ENCODE measurements around the gene KRTAP10-2.
"Not testable (repeated sequence)": the region's sequence is repeated elsewhere in the genome, so short reads cannot be mapped to it uniquely, and the experiment has no call there.

The KRTAP10-2 gene, protein sequence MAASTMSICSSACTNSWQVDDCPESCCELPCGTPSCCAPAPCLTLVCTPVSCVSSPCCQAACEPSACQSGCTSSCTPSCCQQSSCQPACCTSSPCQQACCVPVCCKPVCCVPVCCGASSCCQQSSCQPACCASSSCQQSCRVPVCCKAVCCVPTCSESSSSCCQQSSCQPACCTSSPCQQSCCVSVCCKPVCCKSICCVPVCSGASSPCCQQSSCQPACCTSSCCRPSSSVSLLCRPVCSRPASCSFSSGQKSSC

DNA sequence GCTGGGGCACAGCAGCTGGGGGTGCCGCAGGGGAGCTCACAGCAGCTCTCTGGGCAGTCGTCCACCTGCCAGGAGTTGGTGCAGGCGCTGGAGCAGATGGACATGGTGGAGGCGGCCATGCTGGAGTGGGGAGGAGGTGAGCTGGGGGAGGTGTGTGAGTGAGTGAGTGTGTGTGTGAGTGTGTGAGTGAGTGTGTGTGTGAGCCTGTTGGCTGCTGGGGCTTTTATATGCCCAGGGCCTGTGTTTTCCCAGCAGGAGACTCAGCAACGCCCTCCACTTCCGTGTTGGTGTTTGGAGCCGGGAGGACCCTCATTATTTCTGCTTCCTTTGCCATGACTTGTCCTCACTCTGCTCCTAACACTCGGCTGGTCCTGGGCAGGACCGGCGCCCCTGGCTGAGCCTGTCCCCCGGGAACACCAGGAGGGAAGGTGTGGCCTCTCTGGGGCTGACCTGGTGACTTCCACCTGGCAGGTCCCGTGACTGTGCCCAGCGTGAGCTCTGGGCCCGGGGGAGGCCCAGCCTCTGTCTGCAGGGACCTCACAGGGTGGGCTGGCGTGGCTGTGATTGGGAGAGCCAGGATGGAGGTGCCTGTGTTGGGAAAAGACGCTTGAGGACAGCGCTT lies at the start of gene KRTAP10-2:
TSS of gene KRTAP10-2 (minus strand) at position 166 of the 622 bp plus-strand sequence. CDS start at position 119, 47 bp downstream.
- DNase-seq = no peak

DNA sequence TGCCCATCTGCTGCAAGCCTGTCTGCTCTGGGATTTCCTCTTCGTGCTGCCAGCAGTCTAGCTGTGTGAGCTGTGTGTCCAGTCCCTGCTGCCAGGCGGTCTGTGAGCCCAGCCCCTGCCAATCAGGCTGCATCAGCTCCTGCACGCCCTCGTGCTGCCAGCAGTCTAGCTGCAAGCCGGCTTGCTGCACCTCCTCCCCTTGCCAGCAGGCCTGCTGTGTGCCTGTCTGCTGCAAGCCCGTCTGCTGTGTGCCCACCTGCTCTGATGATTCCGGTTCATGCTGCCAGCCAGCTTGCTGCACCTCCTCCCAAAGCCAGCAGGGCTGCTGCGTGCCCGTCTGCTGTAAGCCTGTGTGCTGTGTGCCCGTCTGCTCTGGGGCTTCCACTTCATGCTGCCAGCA lies 49.8 kb upstream of the KRTAP10-2 start:
- DNase-seq = not testable (repeated sequence)

DNA sequence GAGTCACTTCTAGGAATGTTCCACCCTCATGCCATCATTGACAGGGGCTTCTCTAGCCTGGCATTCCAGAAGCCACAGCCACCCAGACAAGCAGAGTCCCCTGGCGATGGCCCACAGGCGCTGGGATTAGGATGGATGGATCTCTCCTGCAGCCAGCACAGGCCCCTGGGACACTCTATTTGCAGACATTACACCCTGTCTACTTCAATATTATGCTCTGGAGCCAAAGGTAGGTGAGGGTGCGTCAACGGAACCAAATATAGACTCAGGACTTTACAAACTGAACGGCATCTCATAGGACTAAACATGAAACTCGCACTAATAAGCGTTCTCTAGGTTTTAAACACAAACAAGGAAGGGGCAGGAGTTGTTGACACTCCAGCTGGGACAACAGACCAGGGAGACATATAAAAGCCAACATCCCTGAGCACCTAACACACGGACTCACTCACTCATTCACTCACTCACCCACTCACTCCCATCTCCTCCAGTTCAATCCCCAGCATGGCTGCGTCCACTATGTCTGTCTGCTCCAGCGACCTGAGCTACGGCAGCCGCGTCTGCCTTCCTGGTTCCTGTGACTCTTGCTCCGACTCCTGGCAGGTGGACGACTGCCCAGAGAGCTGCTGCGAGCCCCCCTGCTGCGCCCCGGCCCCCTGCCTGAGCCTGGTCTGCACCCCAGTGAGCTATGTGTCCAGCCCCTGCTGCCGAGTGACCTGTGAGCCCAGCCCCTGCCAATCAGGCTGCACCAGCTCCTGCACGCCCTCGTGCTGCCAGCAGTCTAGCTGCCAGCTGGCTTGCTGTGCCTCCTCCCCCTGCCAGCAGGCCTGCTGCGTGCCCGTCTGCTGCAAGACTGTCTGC lies 49.0 kb upstream of the KRTAP10-2 start, which contains the start of gene KRTAP10-7:
TSS of gene KRTAP10-7 (plus strand) at position 480 of the 861 bp plus-strand sequence. CDS start at position 505, 25 bp downstream.
- not testable (repeated sequence) for DNase-seq

DNA sequence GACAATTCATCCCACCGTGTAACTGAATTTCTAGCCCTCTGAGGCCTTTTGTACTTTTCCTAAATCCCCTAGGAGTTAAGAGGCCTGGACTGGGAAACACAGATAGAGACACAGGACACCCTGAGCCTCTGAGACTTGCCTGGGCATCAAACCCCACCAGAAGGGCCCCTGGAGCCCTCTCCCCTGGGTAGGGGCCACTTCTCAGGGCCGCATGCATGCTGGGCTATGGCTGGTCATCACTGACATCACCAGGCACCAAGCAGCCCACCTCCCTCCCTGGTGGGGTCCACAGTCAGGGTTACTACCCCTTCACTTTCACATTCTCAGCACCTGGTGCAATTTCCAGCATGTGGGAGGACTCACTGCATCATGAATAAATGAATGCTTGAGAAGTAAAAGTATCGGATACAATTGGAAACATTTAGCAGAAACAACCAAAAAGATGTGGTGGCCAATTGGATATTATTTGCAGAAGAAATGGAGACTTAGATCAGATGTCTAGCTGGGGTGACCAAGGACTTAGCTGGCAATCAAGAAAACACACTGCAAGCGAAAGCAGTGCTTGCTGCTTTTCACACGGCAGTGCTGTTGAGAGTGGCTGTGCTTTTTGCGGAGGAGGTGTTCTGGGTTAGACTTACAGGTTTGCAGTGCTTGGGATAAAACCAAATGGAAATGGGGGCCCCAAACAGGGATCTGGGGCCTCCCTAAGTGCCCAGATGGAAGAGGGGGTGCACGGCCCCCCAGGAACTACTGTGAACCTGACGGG lies 48.1 kb upstream of the KRTAP10-2 start:
- DNase-seq = no peak

DNA sequence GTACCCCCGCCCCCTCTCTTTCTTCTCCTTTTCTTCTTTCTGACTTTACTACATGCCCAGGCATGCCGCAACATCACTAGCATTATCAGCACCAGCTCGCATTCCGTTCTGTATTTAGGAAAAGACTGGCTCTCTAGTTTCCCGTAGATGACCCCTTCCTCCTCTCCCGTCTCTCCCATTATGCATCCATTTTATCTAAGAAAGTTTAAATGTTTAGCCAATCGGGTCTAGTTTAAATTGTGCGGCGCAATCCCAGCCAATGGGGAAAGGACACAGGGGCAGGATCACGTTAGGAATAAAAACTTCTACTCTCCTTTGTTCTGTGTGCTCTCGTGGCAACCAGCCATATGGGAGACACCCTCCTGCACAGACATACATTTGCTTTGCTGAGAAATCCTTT lies 46.8 kb upstream of the KRTAP10-2 start:
- DNase-seq = no peak

DNA sequence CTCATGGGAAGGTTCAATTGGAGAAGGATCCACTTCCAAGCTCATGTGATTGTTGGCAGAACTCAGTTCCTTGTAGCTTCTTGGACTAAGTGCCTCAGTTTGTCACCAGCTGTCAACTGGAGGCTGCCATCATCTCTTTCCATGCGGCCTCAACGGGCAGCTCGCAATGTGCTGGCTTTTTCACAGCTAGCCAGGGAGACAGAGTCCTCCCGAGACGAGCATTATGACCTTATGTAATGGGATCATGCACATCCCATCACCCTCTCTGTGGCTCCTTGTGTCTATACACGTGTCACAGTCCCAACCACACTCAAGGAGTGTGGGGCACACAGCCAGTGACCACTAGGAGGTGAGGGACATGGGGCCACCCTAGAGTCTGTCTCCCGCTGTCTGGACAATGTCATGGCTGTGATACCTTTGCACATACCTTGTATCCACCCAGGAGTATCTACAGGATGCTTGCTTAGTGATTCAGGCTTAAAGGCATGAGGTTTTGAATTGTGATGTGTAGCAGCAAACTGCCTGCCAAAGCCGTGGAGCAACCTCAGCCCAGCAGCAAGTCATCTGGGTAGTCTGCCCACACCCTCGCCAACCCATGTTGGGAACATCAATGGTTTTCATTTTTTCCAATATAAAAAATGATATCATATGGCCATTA lies 44.9 kb upstream of the KRTAP10-2 start:
- no peak for DNase-seq

DNA sequence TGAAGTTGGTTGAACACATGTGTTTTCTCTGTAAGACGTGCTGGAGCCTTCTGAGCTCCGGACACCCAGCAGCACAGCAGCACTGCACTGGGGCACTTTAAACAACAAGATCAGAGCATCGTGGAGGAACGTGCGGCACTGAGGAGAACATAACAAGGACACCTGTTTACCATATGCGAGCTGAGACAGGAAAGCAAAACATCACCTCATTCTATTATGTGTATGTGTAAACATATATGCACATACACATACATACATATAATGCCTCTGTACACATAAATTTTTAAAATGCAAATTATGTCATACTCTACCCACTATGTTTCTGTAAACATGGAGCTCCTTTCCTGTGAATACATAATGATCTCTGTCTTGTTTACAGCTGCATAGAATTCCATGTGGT lies 44.2 kb upstream of the KRTAP10-2 start:
- no peak for DNase-seq

DNA sequence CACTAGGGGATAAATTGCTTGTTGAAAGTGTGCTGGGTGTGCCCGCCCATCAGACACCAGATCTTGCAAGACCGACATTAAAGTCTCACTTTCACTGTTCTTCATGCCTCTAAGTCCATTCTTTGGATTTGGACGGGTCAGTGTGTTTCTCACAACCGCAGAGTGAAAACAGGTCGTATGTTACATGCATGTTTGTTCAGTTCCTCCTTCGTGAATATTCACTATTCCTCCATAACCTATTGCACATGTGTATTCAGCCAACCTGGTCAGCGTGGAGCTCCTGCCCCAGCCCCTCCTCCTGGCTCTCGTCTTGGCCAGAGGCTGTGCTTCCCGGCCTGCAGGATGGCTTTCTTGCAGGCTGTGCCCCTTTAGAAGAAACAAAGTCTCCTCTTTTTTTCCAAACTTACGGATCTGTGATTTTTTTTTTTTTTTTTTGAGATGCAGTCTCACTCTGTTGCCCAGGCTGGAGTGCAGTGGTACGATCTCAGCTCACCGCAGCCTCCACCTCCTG lies 43.2 kb upstream of the KRTAP10-2 start:
- DNase-seq = no peak

DNA sequence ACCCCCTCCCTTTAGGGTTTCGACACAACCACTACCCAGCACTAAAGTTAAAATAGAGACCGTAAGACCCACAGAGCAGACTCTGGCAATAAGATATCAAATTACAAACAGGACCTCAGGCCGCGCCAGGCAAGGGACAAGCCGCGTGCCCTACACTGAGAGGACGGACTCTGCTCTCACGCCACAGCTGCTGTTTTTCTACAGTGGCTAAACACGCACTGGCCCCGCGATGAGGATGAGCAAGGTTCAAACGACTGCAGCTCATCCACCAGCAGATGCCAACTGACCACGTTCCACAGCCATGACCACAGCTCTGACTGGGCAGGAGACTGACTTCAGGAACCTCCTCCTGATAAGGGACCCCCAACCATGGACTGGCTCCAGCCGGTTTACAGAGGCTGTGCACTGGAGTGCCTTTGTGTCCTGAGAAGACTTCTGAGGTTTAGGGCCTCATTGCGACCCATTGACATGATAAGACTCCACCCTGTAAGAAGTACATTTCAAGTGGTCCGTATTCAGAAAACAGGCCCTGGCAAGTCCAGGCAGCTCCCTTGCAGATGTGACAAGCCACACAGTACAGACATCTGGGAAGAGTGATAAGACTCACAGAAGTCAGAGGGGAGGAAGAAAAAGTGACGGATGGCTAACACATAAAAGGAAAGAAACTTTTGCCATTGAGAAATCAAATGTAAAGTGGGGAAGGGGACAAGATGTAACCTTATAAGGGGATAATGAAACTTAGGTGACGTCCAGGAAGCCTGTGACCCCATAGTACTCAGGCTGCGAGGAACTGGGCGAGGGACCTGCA lies 42.5 kb upstream of the KRTAP10-2 start:
- DNase-seq = no peak

DNA sequence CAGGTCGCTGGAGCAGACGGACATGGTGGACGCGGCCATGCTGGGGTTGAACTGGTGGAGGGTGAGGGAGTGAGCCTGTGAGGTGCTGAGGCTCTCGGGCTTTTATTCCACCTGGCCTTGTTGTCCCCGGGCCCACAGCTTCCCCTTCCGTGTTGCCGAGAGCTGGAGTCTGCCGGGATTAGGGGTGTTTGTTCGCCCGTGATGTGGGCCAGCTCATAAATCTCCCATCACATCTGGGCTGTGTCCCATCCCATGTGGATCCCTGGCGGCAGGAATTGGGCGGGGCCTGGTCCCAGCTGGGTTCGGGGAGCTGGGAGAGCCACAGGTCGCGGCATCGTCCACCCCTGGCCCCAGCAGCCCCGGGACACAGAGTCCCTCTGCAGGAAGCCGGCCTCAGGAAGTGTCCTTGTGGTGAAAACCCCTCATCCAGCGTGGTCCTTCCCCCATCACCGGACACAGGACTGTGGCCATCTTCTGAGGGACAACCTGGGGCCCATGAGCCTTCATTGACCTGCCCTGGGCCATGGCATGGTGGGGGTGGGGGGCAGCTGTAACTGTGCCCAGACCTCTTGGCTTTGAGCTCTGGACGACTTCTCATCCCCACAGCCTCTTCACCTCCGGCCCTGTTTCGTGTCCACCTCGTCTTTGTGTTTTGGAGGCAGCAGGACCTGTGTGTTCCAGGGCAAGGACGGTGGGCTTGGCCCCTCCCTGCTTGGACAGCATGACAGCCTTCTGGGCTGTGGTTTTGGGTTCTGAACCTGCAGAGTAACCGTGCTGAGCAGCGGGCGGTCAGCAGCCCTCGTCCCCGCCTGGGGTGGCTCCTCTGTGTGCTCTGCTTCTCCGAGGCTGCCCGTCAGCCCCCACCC lies 41.4 kb upstream of the KRTAP10-2 start, which contains the start of gene KRTAP10-6:
TSS of gene KRTAP10-6 (minus strand) at position 60 of the 866 bp plus-strand sequence. CDS start at position 39, 21 bp downstream.
- DNase-seq = no peak

DNA sequence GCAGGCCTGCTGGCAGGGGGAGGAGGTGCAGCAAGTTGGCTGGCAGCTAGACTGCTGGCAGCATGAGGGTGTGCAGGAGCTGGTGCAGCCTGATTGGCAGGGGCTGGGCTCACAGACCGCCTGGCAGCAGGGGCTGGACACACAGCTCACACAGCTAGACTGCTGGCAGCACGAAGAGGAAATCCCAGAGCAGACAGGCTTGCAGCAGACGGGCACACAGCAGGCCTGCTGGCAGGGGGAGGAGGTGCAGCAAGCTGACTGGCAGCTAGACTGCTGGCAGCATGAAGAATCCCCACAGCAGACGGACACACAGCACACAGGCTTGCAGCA lies 40.5 kb upstream of the KRTAP10-2 start:
- DNase-seq = not testable (repeated sequence)

DNA sequence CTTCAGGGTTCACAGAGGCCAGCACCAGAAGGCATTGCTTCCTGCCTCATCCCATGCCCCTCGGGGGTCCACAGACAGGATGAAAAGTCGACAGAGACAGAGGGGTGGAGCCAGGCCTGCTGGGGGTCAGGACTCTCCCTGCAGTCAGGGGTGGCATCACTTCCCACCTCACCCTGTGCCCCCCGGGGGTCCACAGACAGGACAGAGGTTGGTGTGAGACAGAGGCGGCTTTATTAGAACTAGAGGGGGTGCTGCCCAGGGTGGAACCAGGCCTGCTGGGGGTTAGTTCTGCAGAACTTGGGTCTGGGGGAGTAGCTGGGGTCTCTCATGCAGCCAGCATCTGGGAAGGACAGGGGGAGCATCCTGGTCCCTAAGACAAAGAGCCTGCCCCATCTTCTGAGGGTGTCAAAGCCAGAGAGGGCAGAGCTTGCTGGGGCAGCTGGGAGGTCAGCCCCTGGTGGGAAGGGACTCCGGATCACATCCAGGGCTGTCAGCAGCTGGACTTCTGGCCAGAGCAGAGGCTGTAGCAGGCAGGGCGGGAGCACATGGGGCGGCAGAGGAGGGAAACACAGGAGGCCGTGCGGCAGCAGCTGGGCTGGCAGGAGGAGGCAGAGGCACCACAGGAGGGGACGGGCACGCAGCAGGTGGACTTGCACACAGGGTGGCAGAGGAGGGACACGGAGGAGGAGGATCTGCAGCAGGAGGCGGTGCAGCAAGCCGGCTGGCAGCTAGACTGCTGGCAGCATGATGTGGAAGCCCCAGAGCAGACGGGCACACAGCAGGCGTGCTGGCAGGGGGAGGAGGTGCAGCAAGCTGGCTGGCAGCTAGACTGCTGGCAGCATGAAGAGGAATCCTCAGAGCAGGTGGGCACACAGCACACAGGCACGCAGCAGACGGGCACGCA lies 39.8 kb upstream of the KRTAP10-2 start:
- DNase-seq = not testable (repeated sequence)

DNA sequence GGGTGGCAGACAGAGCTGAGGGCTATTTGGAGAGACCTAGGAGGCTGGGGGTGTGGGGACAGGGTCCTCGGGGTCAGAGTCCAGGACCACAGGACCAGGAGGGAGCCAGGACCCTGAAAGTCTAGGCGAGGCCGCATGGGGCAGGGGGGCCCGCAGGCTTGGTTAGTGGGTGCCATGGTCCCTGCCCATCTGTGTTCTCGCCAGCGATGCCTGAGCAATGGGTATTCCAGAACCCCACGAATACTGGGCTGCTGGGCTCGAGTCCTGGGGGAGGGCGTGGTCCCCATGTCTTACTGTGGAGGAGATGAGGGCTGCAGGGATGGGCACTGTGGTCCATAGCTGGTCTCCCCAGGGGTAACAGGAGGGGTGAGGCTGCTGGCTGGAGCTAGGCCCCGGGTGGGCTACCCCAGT lies 39.0 kb upstream of the KRTAP10-2 start:
- no peak for DNase-seq

DNA sequence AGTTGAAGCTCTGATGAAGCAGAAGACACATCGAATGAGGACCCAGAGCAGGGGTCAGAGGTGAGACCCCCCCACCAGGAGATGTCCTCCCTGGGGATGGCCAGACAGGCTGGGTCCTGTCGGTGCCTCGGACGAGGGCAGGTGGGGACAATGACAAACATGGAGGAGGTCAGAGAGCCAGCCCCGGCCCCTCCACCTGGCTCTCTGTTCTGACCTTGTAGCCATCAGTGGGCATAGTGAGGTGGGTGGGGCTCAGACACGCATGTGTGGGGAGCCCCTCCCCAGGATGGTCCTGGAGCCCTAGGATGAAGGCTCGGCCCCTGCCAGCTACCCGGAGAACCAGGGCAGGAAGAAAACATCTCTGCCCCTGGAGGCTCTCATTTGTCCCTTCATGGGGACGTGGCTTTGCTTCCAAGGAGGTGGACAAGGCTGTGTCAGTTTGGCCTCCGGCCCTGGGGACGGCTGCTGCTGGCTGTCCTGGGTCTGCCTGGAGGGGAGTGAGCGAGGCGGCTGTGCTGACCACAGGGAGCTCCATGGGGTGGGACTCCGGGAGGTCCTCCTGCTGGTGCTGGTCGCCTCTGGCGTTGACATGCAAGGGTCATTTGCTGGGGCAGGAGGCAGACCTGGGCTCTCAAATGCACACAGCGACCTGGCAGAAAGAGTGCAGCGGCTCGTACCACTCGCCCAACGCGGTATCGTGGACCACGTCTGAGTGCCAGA lies 38.4 kb upstream of the KRTAP10-2 start:
- no peak for DNase-seq

DNA sequence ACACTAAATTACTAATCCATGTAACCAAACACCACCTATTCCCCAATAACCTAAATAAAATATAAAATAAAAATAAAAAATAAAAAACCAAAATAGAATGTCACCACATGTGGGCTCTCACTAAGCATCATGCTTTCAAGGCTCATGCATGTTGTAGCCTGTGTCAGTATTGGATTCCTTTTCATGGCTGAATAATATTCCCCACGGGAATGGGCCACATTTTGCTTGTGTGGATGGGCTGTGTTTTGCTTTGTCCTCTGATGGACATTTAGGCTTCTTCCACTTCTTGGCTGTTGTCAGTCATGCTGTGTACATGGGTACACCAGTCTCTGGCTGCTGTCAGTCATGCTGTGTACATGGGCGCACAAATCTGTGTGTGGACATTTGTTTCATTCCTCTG lies 37.8 kb upstream of the KRTAP10-2 start:
- no peak for DNase-seq

DNA sequence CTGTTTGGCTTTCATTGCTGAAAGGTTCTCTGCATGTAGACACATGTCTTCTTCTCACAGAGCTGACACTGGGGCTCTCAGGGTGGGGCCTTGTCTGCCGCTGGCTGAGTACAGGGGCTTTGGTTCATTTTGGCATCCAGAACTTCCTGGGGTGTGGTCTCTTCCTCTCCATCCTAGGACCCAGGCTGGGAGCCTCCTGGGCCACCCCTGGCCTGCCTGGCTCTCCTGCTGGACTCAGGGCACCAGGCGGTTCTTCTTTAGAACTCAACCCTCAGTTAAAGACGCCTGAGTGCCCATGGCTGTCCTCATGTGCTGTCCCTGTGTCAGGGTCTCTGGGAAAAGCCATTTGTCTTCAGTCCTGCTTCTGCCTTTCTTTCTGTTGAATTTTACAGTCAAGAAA lies 34.6 kb upstream of the KRTAP10-2 start:
- no peak for DNase-seq

DNA sequence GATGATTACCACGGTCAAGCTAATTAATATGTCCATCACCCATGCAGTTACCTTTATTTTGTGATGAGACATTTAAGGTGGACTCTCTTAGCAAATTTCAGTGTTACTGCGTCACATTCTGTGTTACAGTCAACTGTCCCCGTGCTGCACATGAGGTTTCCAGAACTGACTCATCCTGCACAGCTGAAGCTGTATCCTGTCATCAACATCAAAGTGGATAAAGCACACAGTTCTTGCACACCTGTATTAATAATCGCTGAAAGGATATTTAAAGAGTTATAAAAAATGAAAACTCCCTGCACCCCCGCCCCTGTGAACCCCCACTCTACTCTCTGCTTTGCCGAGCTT lies 32.5 kb upstream of the KRTAP10-2 start:
- peak; percentile 51 for DNase-seq

DNA sequence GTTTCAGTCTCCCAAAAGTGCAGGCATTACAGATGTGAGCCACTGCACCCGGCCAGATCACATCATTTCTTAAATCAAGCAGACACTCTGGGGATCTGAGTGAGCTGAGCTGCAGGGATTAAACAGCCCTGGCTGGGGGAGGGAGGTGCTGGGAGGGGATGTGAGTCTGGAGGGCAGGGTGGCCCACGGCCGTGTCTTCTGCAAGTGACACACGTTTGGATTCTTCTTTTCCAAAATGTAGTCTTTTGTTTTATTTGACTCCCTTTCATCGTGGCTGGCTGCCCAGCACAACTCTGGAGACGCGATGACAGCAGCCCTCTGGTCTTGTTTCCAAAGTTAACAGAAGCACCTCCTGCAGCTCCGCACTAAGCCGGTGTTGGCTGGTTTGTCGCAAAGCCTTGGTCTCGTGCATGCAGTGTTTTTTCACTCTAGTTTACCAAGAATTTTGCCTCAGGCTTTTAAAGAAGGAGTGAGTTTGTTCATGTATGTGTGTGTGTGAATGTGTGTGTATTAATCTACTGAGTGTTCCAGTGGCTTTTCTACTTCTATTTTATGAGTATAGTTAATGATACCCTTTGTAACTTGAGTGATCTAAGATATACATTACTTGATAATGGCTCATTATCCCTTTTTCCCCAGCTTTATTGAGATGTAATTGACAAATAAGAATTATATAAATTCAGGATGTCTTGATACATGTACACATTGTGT lies 31.9 kb upstream of the KRTAP10-2 start:
- DNase-seq = no peak
